ENCODE data around the gene RMND5A. TPM values are rescaled to one million over a fixed set of nuclear protein-coding genes. Genes with fewer than 3 reads are reported as not detected.

Gene RMND5A, protein sequence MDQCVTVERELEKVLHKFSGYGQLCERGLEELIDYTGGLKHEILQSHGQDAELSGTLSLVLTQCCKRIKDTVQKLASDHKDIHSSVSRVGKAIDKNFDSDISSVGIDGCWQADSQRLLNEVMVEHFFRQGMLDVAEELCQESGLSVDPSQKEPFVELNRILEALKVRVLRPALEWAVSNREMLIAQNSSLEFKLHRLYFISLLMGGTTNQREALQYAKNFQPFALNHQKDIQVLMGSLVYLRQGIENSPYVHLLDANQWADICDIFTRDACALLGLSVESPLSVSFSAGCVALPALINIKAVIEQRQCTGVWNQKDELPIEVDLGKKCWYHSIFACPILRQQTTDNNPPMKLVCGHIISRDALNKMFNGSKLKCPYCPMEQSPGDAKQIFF
- 15.2 and 34.8 TPM in 2 replicates for total RNA-seq

DNA sequence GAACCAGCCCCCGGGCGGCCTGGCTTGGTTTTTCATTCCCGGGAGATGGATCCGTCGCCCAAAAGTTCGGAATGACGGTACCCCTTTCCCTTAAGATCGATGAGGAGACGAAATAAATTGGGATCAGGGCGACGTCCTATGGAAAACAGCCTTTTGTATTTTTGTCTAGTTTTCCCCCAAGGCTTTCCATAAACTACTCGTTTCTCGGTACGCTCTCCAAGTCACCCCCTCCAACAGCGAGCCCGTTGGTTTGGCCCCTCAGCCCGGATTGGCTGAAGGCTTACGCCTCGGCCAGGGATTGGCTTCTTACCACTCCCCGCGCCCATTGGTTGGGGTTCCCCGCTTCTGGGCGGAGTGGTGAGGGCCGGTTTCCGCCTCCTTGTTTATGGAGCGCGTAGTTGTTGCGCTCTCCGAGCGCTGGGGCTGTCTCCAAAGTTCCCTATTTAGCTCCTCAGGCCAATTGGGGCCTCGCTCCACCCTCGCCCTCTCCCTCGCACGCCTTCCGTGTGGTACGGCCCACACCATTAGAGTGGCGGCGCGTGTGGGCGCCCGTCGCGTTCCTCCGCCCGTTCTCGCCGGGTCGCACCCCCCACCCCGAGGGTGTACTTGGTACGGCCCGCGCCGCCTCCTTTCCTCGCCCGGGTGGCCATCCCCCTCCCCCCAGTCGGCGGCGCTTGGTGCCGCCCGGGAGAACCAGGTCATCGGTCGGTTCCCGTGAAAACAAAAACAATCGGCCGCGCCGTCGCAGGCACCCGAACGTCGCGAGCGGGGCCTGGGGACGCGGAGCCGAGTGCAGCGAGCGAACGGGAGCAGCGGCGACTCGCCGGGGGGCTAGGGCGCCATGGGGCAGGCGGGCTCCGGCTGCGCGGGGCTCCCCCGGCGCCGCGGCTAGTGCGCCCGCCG lies at the start of gene RMND5A:
Gene RMND5A (plus strand): TSS at position 655 of the 903 bp plus-strand sequence. CDS start 377 bp downstream, outside the sequence.

DNA sequence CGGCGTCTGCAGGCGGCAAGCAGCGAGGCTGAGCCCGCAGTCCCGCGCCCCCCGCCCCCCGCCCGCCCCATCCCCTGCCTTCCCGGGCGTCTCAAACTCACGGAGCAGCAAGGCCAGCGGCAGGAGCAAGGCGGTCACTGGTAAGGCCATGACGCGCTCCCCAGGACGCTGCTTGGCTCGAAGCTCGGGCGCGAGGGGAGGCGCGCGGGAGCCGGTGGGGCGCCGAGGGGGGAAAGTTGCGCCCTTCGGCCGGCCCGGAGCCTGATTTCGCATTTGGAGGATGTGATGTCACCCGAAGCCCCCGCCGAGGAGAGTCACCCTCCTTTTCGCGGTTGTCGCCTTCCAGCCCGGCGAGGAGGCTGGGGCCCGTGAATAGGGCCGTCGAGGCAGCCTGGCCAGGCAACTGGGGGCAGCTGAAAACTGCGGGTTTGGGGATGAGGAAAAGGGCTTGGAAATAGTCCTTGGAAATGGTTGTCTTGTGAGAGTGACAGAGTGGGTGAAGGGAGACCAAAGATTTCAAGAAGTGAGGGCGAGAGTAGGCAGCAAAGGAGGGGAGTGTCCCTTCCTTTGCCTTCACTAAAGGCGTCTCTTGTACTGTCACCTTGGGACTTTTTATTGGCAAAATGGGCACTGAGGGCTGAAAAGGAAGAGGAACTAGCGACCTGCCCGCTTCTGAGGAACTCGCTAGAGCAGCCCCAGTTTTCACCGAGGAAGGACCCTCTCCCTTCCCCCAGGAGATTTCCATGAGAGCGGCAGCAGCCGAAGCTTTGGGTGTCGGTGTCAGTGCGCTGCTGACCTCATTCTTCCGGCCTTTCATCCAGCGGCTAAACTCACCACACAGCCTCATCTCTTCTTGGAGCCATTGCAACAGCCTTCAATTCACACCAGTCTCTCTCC lies 70.8 kb downstream of the RMND5A start, which contains the start of gene CD8A:
Gene CD8A (minus strand): TSS at position 238 of the 897 bp plus-strand sequence. CDS start 88 bp downstream, at position 150.

Other genes with a start within 250 kb of the RMND5A start
- gene CHMP3, start 156.8 kb upstream of the RMND5A start, total RNA-seq, result 56.2 and 73.7 TPM in 2 replicates
- gene RNF103, start 96.4 kb upstream of the RMND5A start, total RNA-seq, result 18.5 and 21.4 TPM in 2 replicates
- not detected in 2 replicates for gene CD8A, start 70.6 kb downstream of the RMND5A start, total RNA-seq
- not detected in 2 replicates for gene CD8B, start 141.6 kb downstream of the RMND5A start, total RNA-seq
- 0.77 and 1.2 TPM in 2 replicates for gene RGPD1, start 221.8 kb downstream of the RMND5A start, total RNA-seq

Measured in pericardium fibroblast (primary cell).